ENCODE measurements around the gene HTT. TPM values are rescaled to one million over a fixed set of nuclear protein-coding genes. Genes with fewer than 3 reads are reported as not detected.

Gene HTT
- polyA plus RNA-seq, 1 donor from 2014 or later = 11.5 TPM

DNA sequence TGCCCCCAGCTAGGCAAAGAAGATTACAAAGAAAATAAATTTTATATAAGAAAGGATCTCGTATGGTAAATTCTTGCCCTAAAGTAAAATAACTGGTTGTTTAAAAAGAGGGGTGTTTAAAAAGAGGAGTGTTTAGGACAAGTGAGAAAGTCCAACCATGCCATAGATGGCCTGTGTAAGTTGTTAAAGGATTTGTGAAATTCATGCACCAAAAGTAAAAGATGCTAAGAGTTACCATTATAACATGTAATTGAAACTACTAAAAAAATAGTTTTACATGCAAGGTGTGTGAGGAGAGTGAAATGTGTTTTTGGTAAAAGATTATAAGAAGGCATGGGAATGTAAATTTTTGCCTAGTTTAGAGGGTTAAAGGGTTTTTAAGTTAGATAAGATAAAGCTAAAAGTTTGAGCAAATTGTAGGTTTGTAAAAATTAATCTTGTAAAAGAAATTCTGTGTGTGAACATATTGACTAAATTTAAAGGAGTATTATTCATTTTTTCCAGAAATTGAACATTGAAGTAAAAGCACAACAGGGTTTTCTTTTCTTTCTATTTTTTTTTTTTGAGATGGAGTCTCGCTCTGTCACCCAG lies 20.2 kb upstream of the HTT start:
- no peak overlapping the region for H3K4me3 ChIP-seq (ENCODE audit: low read length)
- H3K27ac ChIP-seq (ENCODE audit: low read length) = no peak overlapping the region
- H3K27me3 ChIP-seq (ENCODE audit: insufficient read depth, low read depth, low read length) = no peaks in the 10 kb centered on the region
- no peaks in the 10 kb centered on the region for H3K79me2 ChIP-seq (replicated peaks; ENCODE audit: insufficient read depth, low read length)
- H4K20me1 ChIP-seq (ENCODE audit: insufficient read depth) = no peaks in the 10 kb centered on the region
- TF ChIP-seq, protein P1, sequence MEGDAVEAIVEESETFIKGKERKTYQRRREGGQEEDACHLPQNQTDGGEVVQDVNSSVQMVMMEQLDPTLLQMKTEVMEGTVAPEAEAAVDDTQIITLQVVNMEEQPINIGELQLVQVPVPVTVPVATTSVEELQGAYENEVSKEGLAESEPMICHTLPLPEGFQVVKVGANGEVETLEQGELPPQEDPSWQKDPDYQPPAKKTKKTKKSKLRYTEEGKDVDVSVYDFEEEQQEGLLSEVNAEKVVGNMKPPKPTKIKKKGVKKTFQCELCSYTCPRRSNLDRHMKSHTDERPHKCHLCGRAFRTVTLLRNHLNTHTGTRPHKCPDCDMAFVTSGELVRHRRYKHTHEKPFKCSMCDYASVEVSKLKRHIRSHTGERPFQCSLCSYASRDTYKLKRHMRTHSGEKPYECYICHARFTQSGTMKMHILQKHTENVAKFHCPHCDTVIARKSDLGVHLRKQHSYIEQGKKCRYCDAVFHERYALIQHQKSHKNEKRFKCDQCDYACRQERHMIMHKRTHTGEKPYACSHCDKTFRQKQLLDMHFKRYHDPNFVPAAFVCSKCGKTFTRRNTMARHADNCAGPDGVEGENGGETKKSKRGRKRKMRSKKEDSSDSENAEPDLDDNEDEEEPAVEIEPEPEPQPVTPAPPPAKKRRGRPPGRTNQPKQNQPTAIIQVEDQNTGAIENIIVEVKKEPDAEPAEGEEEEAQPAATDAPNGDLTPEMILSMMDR (IDR thresholded peaks at IDR 0.05; ENCODE audit: poor library complexity, severe bottlenecking) = no peak
- TF ChIP-seq TAF1 (IDR thresholded peaks at IDR 0.05; ENCODE audit: low read depth) = no peak
- TF ChIP-seq EP300 (conservative IDR thresholded peaks at IDR 0.05; ENCODE audit: poor library complexity, severe bottlenecking) = no peak
- TF ChIP-seq RAD21 (conservative IDR thresholded peaks at IDR 0.05) = no peak
- no peak for TF ChIP-seq REST (IDR thresholded peaks at IDR 0.05; ENCODE audit: borderline replicate concordance)
- no peak for TF ChIP-seq POLR2AphosphoS5 (IDR thresholded peaks at IDR 0.05)
- no peak for TF ChIP-seq EZH2 (IDR thresholded peaks at IDR 0.05; ENCODE audit: borderline replicate concordance, insufficient read depth, low read length, poor library complexity, severe bottlenecking)
- TF ChIP-seq MXI1 (conservative IDR thresholded peaks at IDR 0.05; ENCODE audit: poor library complexity, severe bottlenecking) = no peak
- no peak for TF ChIP-seq SMC3 (conservative IDR thresholded peaks at IDR 0.05; ENCODE audit: poor library complexity)
- H3K9me2 ChIP-seq (ENCODE audit: insufficient read depth, low read length) = no peaks in the 10 kb centered on the region
- no peak overlapping the region for H3K9ac ChIP-seq (ENCODE audit: low read length)
- H3K36me3 ChIP-seq (ENCODE audit: insufficient read depth, low read length) = no peaks in the 10 kb centered on the region
- peaks cover 4% of the 10 kb centered on the region for H3K9me3 ChIP-seq (ENCODE audit: low read length)
- H3K4me2 ChIP-seq (ENCODE audit: low read length) = no peak overlapping the region
- H2AFZ ChIP-seq (ENCODE audit: low read depth, low read length) = no peak overlapping the region
- no peaks in the 10 kb centered on the region for H3F3A ChIP-seq (ENCODE audit: insufficient read depth, low read length, poor library complexity, severe bottlenecking)

DNA sequence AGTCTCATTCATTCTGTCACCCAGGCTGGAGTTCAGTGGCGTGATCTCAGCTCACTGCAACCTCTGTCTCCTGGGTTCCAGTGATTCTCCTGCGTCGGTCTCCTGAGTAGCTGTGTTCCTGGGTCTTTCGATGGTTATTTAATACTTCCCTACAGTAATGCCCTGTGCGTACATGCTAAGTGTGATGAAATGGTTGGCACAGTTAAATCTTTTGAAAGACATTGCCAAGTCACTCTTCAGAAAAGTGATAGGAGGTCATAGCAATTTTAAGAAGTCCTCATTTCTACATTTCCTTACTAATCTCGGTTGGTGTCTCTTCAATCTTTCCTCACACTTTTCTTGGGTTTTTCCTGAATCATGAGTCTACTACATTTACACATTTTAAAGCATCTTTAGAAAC lies 14.5 kb upstream of the HTT start:
- no peak overlapping the region for H3K4me3 ChIP-seq (ENCODE audit: low read length)
- H3K9me3 ChIP-seq (ENCODE audit: low read length) = peaks cover 4% of the 10 kb centered on the region
- no peaks in the 10 kb centered on the region for H3K36me3 ChIP-seq (ENCODE audit: insufficient read depth, low read length)
- no peaks in the 10 kb centered on the region for H3F3A ChIP-seq (ENCODE audit: insufficient read depth, low read length, poor library complexity, severe bottlenecking)
- H3K79me2 ChIP-seq (replicated peaks; ENCODE audit: insufficient read depth, low read length) = no peaks in the 10 kb centered on the region
- H2AFZ ChIP-seq (ENCODE audit: low read depth, low read length) = no peak overlapping the region
- TF ChIP-seq EP300 (conservative IDR thresholded peaks at IDR 0.05; ENCODE audit: poor library complexity, severe bottlenecking) (no peak), POLR2AphosphoS5 (IDR thresholded peaks at IDR 0.05) (no peak), SMC3 (conservative IDR thresholded peaks at IDR 0.05; ENCODE audit: poor library complexity) (no peak), REST (IDR thresholded peaks at IDR 0.05; ENCODE audit: borderline replicate concordance) (no peak), MXI1 (conservative IDR thresholded peaks at IDR 0.05; ENCODE audit: poor library complexity, severe bottlenecking) (no peak), RAD21 (conservative IDR thresholded peaks at IDR 0.05) (no peak)
- TF ChIP-seq, protein P1 (IDR thresholded peaks at IDR 0.05; ENCODE audit: poor library complexity, severe bottlenecking) = no peak
- no peak overlapping the region for H3K9ac ChIP-seq (ENCODE audit: low read length)
- H3K27ac ChIP-seq (ENCODE audit: low read length) = no peak overlapping the region
- no peak overlapping the region for H3K4me2 ChIP-seq (ENCODE audit: low read length)
- H4K20me1 ChIP-seq (ENCODE audit: insufficient read depth) = no peaks in the 10 kb centered on the region
- no peaks in the 10 kb centered on the region for H3K27me3 ChIP-seq (ENCODE audit: insufficient read depth, low read depth, low read length)
- H3K9me2 ChIP-seq (ENCODE audit: insufficient read depth, low read length) = no peaks in the 10 kb centered on the region
